A549 (cell line): ENCODE measurements around the gene KRT72. TPM values are rescaled to one million over a fixed set of nuclear protein-coding genes. Genes with fewer than 3 reads are reported as not detected.

ENCODE experiments used
- ATAC-seq, 2 experiments: fragments of 200-7000 bp in 1 of 2; fragments of >200 bp in 1 of 2; cut with Nextera tagmentation in 1 of 2; cut with Tn5 transposase in 1 of 2; 3 replicates each; pipeline versions ENCODE4 v1.8.0 to v1.9.1; 2018 to 2020; ENCODE audit warnings: mild to moderate bottlenecking in 1 of 2, moderate library complexity in 1 of 2
- CTCF ChIA-PET: fragments of 300-600 bp; sonication (Branson Sonifier 250); formaldehyde crosslinking; extraction: SDS; loops from one replicate; lab custom pipeline; 2021; ENCODE audit warnings: antibody characterized with exemption, inconsistent platforms; lab: Yijun Ruan, JAX
- POLR2A ChIA-PET: fragments of 350-600 bp; formaldehyde crosslinking; extraction: SDS; loops from one replicate; lab custom pipeline; 2021; ENCODE audit warnings: antibody characterized with exemption, inconsistent platforms; lab: Yijun Ruan, JAX
- DNase-seq, 2 experiments: peaks; one replicate each; pipeline versions ENCODE4 v3.0.0 to v3.0.0-alpha.2; 2011 to 2016; ENCODE audit warnings: low read depth in 1 of 2, low spot score in 1 of 2
- FAIRE-seq: peaks from 2 replicates; lab custom pipeline; 2011; peaks lifted over from hg19 to GRCh38; lab: Jason Lieb, UNC
- H3K27ac ChIP-seq, 2 experiments: fragments of >200 bp; sonication (Bioruptor Twin); formaldehyde crosslinking; 3 replicates each; pipeline ENCODE4 v1.5.1; 2016 to 2017
- H3K4me1 ChIP-seq: fragments of >200 bp; sonication (Bioruptor Twin); formaldehyde crosslinking; 3 replicates; pipeline ENCODE4 v1.6.1; 2016
- H3K4me2 ChIP-seq: fragments of >200 bp; sonication (Bioruptor Twin); formaldehyde crosslinking; 3 replicates; pipeline ENCODE4 v1.6.1; 2016
- H3K4me3 ChIP-seq: fragments of >200 bp; sonication (Bioruptor Twin); formaldehyde crosslinking; 3 replicates; pipeline ENCODE4 v1.5.1; 2016
- H3K9me3 ChIP-seq: fragments of >200 bp; sonication (Bioruptor Twin); formaldehyde crosslinking; 3 replicates; pipeline ENCODE4 v1.6.1; 2016
- CEBPB ChIP-seq, 2 experiments: fragments of >200 bp in 1 of 2; sonication (Bioruptor Twin) in 1 of 2; formaldehyde crosslinking in 1 of 2; IDR thresholded peaks; 2 replicates each; pipeline ENCODE4 v1.6.1; 2012 to 2016
- CHD2 ChIP-seq: fragments of 150-350 bp; IDR thresholded peaks from 2 replicates; pipeline ENCODE4 v1.6.1; 2014; ENCODE audit warnings: low read length; ENCODE audit not compliant: partially characterized antibody
- CHD4 ChIP-seq: fragments of 200-600 bp; sonication (generic); IDR thresholded peaks from 2 replicates; pipeline ENCODE4 v1.6.1; 2016; ENCODE audit warnings: antibody characterized with exemption, mild to moderate bottlenecking, borderline replicate concordance
- GATA3 ChIP-seq: IDR thresholded peaks from 2 replicates; pipeline ENCODE4 v1.6.1; 2012; ENCODE audit warnings: borderline replicate concordance
- HDAC2 ChIP-seq: fragments of 200-600 bp; sonication (generic); IDR thresholded peaks from 2 replicates; pipeline ENCODE4 v1.6.1; 2016
- JUNB ChIP-seq: fragments of >200 bp; sonication (Bioruptor Twin); formaldehyde crosslinking; IDR thresholded peaks from 2 replicates; pipeline ENCODE4 v1.6.1; 2016
- MAZ ChIP-seq: fragments of 150-350 bp; IDR thresholded peaks from 2 replicates; pipeline ENCODE4 v1.6.1; 2014; ENCODE audit warnings: antibody characterized with exemption, low read depth, low read length, borderline replicate concordance
- RAD21 ChIP-seq, 2 experiments: fragments of >200 bp in 1 of 2; sonication (Bioruptor Twin) in 1 of 2; formaldehyde crosslinking in 1 of 2; IDR thresholded peaks in 1 of 2; conservative IDR thresholded peaks in 1 of 2; 2 replicates in 1 of 2; 3 replicates in 1 of 2; pipeline ENCODE4 v1.6.1; 2012 to 2018; ENCODE audit warnings: inconsistent platforms in 1 of 2
- SMC3 ChIP-seq: fragments of >200 bp; sonication (Bioruptor Twin); formaldehyde crosslinking; IDR thresholded peaks from 3 replicates; pipeline ENCODE4 v1.6.1; 2018; ENCODE audit warnings: inconsistent platforms
- USF2 ChIP-seq: fragments of 450-650 bp; IDR thresholded peaks from 2 replicates; pipeline ENCODE4 v1.6.1; 2014; ENCODE audit warnings: antibody characterized with exemption
- ZFP36 ChIP-seq: fragments of 450-650 bp; IDR thresholded peaks from 2 replicates; pipeline ENCODE4 v1.6.1; 2014; ENCODE audit warnings: borderline replicate concordance; ENCODE audit not compliant: partially characterized antibody
- WGBS: methylation state at CpG from one replicate; pipeline ENCODE4 v1.1.6; 2017; ENCODE audit errors: missing lambda C conversion rate; 5-methylcytosine and 5-hydroxymethylcytosine counted together
- polyA plus RNA-seq, 4 experiments: library from polyadenylated mRNA; depleted of rRNA in 3 of 4; stranded (reverse); fragments of >200 nt; fragmentation: RNase III in 1 of 4; extraction: RNeasy Plus Mini Kit Qiagen cat#74134 plus additional on column Dnase treatment in 1 of 4; gene quantifications; 2 replicates in 3 of 4; 3 replicates in 1 of 4; pipeline ENCODE4 v1.2.3, GENCODE V29; 2011 to 2017
- TF ChIP-seq, protein P1 (sequence below): IDR thresholded peaks from 2 replicates; pipeline ENCODE4 v1.6.1; 2012; ENCODE audit warnings: low read depth, borderline replicate concordance
- TF ChIP-seq, protein P2 (sequence below): fragments of >200 bp; sonication (Bioruptor Twin); formaldehyde crosslinking; IDR thresholded peaks from 3 replicates; pipeline ENCODE4 v1.5.1; 2016
- TF ChIP-seq, protein P3 (sequence below): fragments of 250-450 bp; sonication (Bioruptor Pico); IDR thresholded peaks from 2 replicates; pipeline ENCODE4 v1.5.0; 2021; ENCODE audit warnings: mild to moderate bottlenecking, moderate library complexity, borderline replicate concordance

The KRT72 gene
- polyA plus RNA-seq, 2 of the 4 experiments (the other 2 are of a cell fraction) = not detected

GRCh38 chr12:52584156-52584682 is 17.0 kb downstream of the KRT72 start (continued):
- no peak for TF ChIP-seq USF2
- no peak for TF ChIP-seq CHD4

- 8% methylated on average over 7 of the region's 7 CpGs for WGBS
- FAIRE-seq (peak; percentile 83), DNase-seq (peak; percentile 74 to 88), ATAC-seq (peak; percentile 87 to 96)
- ChIA-PET CTCF (interaction anchor here (0.6 to 13.8 kb wide), 65 partner anchors 9 to 440 kb away, joined by 3 to 492 read pairs (median 3); partner anchors contain the start of genes KRT2, KRT5 and KRT74), POLR2A (no interaction called here)
- Histone ChIP-seq H3K9me3 (no peaks in the 10 kb centered on the region), H3K4me1 (peaks cover 24% of the 10 kb centered on the region), H3K4me2 (peak overlapping the region; percentile 45), H3K4me3 (no peak overlapping the region), H3K27ac (peak overlapping the region; percentile 43 to 82)
- TF ChIP-seq RAD21 (conservative IDR thresholded peaks at IDR 0.05 in 1 of 2, IDR thresholded peaks at IDR 0.05 in 1 of 2) (peak; percentile 94 to 97), SMC3 (peak; percentile 96)
- TF ChIP-seq, protein P1, sequence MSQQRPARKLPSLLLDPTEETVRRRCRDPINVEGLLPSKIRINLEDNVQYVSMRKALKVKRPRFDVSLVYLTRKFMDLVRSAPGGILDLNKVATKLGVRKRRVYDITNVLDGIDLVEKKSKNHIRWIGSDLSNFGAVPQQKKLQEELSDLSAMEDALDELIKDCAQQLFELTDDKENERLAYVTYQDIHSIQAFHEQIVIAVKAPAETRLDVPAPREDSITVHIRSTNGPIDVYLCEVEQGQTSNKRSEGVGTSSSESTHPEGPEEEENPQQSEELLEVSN = no peak
- TF ChIP-seq, protein P2, sequence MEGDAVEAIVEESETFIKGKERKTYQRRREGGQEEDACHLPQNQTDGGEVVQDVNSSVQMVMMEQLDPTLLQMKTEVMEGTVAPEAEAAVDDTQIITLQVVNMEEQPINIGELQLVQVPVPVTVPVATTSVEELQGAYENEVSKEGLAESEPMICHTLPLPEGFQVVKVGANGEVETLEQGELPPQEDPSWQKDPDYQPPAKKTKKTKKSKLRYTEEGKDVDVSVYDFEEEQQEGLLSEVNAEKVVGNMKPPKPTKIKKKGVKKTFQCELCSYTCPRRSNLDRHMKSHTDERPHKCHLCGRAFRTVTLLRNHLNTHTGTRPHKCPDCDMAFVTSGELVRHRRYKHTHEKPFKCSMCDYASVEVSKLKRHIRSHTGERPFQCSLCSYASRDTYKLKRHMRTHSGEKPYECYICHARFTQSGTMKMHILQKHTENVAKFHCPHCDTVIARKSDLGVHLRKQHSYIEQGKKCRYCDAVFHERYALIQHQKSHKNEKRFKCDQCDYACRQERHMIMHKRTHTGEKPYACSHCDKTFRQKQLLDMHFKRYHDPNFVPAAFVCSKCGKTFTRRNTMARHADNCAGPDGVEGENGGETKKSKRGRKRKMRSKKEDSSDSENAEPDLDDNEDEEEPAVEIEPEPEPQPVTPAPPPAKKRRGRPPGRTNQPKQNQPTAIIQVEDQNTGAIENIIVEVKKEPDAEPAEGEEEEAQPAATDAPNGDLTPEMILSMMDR = peak; percentile 85
Measured at GRCh38 chr12:52582971-52583456, 18.2 kb downstream of the KRT72 start.

GRCh38 chr12:52582486-52582885 is 18.8 kb downstream of the KRT72 start:
- no peak overlapping the region for H3K4me3 ChIP-seq
- DNase-seq (no peak), ATAC-seq (peak in 1 of 2 experiments; percentile 41; a peak in 3 of 6 replicates), FAIRE-seq (no peak)
- ChIA-PET CTCF (interaction anchor here (0.6 to 13.8 kb wide), 56 partner anchors 9 to 552 kb away, joined by 3 to 492 read pairs (median 4); partner anchors contain the start of genes KRT2, KRT5 and KRT74), POLR2A (no interaction called here)
- peak; percentile 78 for TF ChIP-seq ZFP36
- TF ChIP-seq HDAC2 = no peak
- H3K27ac ChIP-seq = peak overlapping the region; percentile 43 to 82
- no peaks in the 10 kb centered on the region for H3K9me3 ChIP-seq
- peak overlapping the region; percentile 45 for H3K4me2 ChIP-seq
- peaks cover 24% of the 10 kb centered on the region for H3K4me1 ChIP-seq
- 43% methylated on average over 2 of the region's 2 CpGs for WGBS

- WGBS = 53% methylated on average over 6 of the region's 6 CpGs
- H3K4me3 ChIP-seq = no peak overlapping the region
- DNase-seq (peak; percentile 32 to 53), FAIRE-seq (no peak), ATAC-seq (peak; percentile 13 to 44; a peak in 1 of 6 replicates)
- ChIA-PET CTCF (interaction anchor here (0.8 to 13.8 kb wide), 26 partner anchors 12 to 442 kb away, joined by 3 to 492 read pairs (median 4); no protein-coding TSS in a partner anchor), POLR2A (no interaction called here)
- peak overlapping the region; percentile 23 to 82; a peak in 4 of 6 replicates for H3K27ac ChIP-seq
- peaks cover 24% of the 10 kb centered on the region for H3K4me1 ChIP-seq
- H3K4me2 ChIP-seq = peak overlapping the region; percentile 39; the same call in 2 of the 3 replicates
- no peaks in the 10 kb centered on the region for H3K9me3 ChIP-seq
- TF ChIP-seq, protein P3, sequence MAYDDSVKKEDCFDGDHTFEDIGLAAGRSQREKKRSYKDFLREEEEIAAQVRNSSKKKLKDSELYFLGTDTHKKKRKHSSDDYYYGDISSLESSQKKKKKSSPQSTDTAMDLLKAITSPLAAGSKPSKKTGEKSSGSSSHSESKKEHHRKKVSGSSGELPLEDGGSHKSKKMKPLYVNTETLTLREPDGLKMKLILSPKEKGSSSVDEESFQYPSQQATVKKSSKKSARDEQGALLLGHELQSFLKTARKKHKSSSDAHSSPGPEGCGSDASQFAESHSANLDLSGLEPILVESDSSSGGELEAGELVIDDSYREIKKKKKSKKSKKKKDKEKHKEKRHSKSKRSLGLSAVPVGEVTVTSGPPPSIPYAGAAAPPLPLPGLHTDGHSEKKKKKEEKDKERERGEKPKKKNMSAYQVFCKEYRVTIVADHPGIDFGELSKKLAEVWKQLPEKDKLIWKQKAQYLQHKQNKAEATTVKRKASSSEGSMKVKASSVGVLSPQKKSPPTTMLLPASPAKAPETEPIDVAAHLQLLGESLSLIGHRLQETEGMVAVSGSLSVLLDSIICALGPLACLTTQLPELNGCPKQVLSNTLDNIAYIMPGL (CRISPR knock-in tag) = no peak
- no peak for TF ChIP-seq CHD2
- TF ChIP-seq MAZ = no peak
- TF ChIP-seq GATA3 = no peak
- TF ChIP-seq JUNB = 0 out of 2 replicates have a peak, but pooled peaks have one; percentile 20
- 0 out of 4 replicates have a peak, but pooled peaks of 1 of the 2 experiments have one; percentile 11 for TF ChIP-seq CEBPB (IDR thresholded peaks at IDR 0.05)
Measured at GRCh38 chr12:52581481-52581880, 19.8 kb downstream of the KRT72 start.
